GM18909 (cell line): Measurements from ENCODE around the gene ESYT1.

ENCODE experiments used
- ATAC-seq: cut with Tn5 transposase; IDR thresholded peaks from one replicate; pipeline ENCODE4 v1.9.1; 2021; ENCODE audit warnings: mild to moderate bottlenecking; ENCODE audit not compliant: unreplicated experiment, poor library complexity

ESYT1 gene

DNA sequence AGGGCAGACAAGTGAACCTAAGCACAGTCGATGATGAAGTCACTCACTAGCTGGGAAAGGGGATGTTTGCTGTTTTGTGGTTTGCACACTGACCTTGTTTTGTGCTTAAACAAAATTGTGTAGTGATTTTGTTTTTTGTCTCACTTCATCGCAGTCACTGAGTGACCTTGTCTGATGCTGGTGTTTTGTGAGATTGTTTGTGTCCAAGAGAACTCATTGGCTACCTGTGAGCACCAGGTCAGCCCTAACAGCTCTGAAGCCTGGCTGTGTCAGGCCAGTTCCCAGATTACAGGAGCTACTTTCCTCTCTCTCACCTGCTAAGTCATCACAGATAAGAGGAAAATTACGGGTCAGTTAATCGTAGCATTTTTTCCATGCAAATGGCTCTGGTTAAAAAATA is 3.9 kb upstream of the ESYT1 start:
- ATAC-seq = no peak

DNA sequence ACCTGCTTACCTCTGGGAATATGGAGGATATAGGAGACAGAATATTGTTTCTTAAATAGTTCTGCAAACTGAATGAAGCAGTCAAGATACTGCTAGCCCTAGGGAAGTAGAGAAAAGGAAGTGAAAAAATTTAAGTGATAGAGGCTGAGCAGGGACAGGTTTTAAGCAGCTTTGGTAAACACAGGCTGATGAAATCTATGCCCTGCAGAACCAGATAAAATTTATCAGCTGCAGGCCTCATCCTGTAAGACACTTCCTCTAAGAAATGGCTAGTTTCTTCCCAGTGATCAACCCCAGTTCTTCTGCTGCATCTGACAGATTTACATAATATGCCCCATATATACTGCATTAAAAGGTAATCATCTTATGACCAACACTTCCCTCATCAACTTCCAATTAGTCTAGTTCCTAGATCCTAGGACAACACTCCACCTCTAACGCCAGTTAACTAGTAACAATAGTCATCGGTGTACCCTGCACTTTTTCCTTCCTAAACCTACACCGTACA is 1.3 kb upstream of the ESYT1 start:
- no peak for ATAC-seq

DNA sequence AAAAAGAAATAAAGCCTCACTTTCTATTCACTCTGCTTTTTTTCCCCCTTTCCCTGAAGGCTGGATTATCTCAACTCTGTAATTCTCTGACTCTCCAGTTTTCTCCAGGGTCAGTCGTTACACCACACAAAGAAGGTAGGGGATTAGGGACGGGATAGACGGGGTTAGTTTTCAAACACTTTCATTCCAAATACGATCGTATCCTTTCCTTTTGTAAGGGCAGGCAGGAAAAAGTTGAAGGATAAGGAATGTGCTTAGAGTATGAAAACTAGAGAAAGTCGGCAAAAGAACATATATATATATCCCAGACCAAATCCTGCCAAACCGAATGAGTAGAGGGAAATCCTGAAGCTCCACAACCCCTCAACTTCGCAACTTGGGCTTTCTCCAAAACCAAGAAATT is 581 bp upstream of the ESYT1 start:
- ATAC-seq = no peak

DNA sequence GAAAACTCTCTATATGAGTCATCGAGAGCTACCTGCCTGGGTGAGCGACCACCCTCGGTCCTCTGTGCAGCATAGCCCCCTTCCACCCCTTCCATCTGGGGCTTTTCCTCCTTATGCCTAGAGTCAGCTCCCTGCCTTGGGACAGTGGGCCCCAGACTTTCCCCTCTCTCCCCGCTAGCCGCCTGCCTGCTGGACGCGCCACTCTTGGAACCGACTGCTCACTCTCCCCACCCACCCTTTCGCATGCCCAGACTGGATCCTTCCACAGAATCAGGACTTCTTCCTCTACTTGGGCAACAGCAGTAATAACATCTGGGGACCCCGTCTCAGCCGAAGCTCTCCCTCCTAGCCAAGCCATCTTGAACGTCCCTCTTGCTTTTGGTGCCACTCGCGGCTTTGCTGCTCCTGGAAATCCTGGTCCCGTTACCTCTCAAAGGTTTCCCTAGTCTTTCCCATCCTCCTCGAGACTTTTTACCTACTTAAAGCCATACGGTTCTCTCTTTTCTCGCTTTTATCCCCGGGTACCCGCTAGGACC is 671 bp downstream of the ESYT1 start:
- ATAC-seq = no peak

DNA sequence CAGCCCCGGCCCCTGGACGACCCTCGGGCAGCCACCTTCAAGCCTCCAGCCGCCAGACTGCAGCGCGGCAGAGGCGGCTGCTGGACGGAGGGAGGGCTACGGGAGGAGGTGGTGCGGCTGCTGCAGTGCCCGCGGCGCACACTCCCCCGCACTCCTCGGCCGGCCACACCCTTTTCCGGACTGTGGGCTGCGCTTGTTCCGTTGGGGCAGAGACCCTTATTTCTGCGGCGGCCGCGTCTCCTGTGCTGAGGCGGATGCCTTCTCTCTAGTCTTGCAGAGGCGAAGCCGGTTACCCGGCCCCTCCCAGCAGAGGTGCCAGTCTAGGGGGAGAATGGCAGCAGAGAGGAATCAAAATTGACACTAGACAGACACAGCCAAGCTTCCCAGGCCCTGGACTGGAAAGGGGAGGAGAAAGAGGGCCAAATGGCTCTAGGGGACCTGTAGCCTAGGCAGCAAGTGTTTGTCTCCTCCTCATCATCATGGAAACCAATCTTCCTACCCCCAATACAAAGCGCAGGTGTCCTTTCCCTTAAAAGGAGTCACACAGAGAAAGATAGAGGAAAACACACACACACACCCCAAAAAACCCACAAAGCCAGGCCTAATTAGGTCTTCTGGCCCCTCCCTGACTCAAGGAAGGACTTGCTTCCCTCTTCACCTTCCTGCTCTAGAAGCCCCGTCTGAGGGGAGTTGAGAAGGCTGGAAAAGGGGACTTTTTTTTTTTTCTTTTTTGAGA is 1.3 kb downstream of the ESYT1 start:
- peak; percentile 28 for ATAC-seq

DNA sequence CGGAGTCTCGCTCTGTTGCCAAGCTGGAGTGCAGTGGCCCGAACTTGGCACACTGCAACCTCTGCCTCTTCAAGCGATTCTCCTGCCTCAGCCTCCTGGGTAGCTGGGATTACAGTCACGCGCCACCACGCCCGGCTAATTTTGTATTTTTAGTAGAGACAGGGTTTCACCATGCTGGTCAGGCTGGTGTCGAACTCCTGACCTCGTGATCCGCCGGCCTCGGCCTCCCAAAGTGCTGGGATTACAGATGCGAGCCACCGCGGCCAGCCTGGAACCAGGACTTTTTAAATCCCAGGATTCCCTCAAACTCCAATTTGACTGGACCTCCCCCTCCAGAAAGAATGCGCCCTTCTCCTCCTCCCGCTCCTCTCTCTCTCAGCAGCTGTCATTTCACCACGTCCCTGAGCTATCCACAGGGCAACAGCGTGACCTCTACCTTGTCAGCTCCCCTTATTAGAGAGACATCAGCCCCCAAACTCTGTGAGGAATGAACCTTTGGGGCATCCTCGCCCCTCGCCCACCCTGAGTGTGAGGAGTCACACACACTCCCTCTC is 2.0 kb downstream of the ESYT1 start:
- no peak for ATAC-seq

- no peak for ATAC-seq
Measured at GRCh38 chr12:56130876-56131275, 2.8 kb downstream of the ESYT1 start.

DNA sequence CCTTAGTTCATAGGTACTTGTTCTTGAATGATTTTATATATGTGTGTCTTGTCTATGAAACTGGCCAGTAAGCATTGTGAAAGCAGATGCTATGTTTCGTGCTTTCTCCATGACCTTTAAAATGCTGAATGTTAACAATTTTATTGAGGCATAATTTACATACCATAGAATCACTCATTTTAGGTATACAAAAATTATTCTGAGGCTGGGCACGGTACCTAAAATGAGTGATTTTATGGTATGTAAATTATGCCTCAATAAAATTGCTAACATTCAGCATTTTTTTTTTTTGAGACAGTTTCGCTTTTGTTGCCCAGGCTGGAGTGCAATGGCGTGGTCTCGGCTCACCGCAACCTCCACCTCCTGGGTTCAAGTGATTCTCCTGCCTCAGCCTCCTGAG is 6.8 kb downstream of the ESYT1 start:
- no peak for ATAC-seq

- ATAC-seq = no peak
Measured at GRCh38 chr12:56137853-56138571, 9.9 kb downstream of the ESYT1 start.

DNA sequence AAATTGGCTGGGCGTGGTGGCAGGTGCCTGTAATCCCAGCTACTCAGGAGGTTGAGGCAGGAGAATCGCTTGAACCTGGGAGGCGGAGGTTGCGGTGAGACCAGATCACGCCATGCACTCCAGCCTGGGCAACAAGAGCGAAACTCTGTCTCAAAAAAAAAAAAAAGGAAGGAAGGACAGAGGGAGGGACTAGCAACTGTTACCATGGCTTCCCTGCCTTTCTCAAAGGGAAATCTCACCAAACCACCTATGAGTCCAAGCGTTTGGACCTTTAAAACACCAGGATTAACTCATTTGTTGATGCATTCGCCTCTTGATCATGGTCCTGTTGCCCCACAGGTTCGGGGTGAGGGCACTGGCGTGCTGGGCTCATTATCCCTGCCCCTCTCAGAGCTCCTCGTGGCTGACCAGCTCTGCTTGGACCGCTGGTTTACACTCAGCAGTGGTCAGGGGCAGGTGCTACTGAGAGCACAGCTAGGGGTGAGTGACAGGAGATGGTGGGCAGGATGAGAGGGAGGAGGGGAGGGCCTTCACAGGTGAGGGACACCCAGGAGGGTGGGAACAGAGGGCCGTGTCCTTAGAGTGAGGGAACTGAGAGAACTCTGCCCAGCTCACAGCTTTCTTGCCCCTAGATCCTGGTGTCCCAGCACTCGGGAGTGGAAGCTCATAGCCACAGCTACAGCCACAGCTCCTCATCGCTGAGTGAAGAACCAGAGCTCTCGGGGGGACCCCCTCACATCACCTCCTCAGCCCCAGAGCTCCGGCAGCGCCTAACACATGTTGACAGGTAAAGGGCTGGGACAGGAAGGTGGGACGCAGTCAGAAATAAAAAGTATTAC is 14.1 kb downstream of the ESYT1 start:
- no peak for ATAC-seq

- ATAC-seq = no peak
Measured at GRCh38 chr12:56143217-56143616, 15.2 kb downstream of the ESYT1 start.

- ATAC-seq = no peak
Measured at GRCh38 chr12:56143870-56144269, 15.8 kb downstream of the ESYT1 start.

DNA sequence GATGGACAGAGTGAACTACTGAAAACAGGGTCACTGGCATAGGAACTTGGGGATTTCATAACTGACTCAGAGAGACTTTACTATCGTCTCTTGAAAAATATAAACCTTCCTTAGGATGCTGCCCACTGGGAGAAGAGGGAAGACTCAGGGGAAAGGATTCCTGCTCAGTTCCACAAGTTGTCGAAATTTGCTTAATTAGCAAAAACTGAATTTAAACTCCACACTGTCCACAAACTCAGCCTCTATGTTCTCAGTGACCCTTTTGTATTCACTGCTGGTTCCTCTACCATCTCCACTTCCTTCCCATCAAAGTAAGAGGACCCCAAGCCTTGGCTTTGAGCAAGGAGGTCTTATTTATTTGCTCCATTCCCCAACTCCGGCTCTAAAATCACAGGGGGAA is 17.1 kb downstream of the ESYT1 start:
- ATAC-seq = no peak

DNA sequence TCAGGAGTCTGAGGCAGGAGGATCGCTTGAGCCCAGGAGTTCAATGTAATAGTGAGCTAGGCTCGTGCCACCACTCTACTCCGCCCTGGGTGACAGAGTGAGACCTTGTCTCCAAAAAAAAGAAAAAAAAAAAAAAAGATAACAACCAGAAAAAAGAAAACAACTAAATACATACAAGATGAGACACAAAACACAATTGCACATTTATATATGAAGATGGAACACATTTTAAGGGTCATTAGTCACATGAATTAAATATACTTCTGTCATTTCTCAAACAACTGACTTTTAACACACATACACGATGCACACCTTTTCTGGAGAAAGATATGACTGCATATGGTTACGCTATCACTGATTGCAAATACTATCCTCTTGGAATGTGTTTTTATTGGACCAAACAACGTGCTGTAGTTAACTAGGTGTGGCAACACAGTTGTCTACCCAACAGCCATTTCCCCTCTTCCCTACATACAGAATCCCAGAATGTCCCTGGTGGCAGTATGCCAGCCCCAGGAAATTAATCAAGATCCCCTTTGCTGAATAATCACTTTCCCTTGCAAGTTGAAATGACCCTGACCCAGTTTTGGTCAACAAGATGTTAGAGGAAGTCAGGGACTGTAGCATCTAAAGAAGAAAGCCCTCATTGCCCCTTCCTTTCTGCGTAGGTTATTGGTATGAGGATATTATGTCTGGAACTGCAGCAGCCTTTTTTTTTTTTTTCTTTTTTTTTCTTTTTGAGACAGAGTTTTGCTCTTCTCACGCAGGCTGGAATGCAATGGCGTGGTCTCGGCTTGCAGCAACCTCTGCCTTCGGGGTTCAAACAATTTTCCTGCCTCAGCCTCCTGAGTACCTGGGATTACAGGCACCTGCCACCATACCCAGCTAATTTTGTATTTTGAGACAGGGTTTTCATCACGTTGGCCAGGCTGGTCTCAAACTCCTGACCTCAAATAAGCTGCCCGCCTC is 18.7 kb downstream of the ESYT1 start:
- ATAC-seq = no peak

DNA sequence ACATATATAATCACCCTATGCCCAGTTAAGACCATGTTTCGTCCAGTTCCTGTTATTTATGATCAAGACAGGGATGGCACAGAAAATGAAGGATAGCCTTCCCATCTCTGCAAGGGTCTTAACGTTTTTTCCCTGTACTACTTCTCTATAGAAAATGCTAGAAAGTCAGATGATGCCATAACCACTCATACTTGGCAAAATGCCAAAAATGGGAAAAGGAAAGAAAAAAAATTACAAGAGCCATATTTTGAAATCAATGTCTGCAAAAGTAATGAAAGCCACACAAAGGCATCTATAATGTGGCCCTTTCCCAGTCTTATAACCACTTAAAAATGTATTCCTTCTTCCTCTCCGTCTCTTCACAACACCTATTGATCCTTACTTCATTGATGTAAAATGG is 22.5 kb downstream of the ESYT1 start:
- no peak for ATAC-seq

GRCh38 chr12:56151672-56152131 is 23.6 kb downstream of the ESYT1 start:
- peak; percentile 61 for ATAC-seq

DNA sequence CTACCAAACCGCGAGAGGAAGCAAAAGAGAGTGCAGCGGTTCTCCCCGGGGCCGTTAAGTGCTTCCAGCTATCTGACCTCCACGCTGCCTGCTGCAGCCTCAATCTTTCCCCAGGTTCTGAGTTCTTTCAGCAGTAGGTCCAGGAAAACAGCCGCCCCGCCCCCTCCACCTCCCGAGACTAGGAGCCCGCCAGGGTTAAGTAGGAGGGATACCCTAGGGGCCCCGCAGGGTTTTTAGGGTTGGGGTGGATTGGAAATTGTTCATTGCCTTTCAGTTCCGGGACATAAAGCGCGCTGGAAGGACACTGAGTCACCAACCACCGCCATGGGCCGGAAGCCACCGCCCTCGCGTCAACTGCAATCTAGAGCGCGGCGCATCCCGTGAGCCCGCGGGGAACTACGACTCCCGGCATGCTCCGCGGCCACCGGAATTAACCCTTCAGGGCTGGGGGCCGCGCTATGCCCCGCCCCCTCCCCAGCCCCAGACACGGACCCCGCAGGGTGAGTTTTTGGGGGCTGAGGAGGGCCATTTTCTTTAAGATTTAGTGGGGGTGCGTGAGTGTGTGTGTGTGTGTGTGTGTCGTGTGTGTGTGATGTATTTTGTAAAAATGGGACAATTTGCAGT is 24.2 kb downstream of the ESYT1 start, which contains the start of gene MYL6B:
Gene MYL6B (plus strand): TSS at position 456 of the 624 bp plus-strand sequence. CDS start 1,332 bp downstream, outside the sequence.
- peak; percentile 88 for ATAC-seq
